HL-60 (cell line): ENCODE data around the gene KLHL3.

ENCODE experiments used
- CTCF ChIP-seq: IDR thresholded peaks from one replicate; pipeline ENCODE4 v1.5.1; 2011; ENCODE audit warnings: low read length, control low read depth, inconsistent platforms; ENCODE audit not compliant: insufficient read depth
- GABPA ChIP-seq: IDR thresholded peaks from 2 replicates; pipeline ENCODE4 v1.6.1; 2012; ENCODE audit warnings: low read depth

- TF ChIP-seq CTCF, result no peak
- no peak for TF ChIP-seq GABPA
Observed at GRCh38 chr5:137679195-137679594, 56.7 kb downstream of the KLHL3 start.
